Measurements from ENCODE around the gene CDKN1C.

- no peak for TF ChIP-seq CTCF (IDR thresholded peaks at IDR 0.05; ENCODE audit: low read depth, low read length)
- TF ChIP-seq MYC (IDR thresholded peaks at IDR 0.05; ENCODE audit: low read depth, low read length): no peak
Measured at GRCh38 chr11:2848497-2848896, 37.1 kb downstream of the CDKN1C start.
